Stimulated activated CD4-positive, alpha-beta T cell treated with anti-CD3 and anti-CD28 coated beads, Interleukin-15, amount 100 ng/mL, for 1 hour (primary cell): ENCODE measurements around the gene CISD2.
"Not testable (repeated sequence)": the region's sequence is repeated elsewhere in the genome, so short reads cannot be mapped to it uniquely, and the experiment has no call there.

Source experiments
- DNase-seq, 2 donors: peaks; one replicate each; pipeline ENCODE4 v3.0.0-alpha.2; 2020; ENCODE audit warnings: low read depth in 1 of 2, low spot score in 1 of 2

The CISD2 gene, protein sequence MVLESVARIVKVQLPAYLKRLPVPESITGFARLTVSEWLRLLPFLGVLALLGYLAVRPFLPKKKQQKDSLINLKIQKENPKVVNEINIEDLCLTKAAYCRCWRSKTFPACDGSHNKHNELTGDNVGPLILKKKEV

DNA sequence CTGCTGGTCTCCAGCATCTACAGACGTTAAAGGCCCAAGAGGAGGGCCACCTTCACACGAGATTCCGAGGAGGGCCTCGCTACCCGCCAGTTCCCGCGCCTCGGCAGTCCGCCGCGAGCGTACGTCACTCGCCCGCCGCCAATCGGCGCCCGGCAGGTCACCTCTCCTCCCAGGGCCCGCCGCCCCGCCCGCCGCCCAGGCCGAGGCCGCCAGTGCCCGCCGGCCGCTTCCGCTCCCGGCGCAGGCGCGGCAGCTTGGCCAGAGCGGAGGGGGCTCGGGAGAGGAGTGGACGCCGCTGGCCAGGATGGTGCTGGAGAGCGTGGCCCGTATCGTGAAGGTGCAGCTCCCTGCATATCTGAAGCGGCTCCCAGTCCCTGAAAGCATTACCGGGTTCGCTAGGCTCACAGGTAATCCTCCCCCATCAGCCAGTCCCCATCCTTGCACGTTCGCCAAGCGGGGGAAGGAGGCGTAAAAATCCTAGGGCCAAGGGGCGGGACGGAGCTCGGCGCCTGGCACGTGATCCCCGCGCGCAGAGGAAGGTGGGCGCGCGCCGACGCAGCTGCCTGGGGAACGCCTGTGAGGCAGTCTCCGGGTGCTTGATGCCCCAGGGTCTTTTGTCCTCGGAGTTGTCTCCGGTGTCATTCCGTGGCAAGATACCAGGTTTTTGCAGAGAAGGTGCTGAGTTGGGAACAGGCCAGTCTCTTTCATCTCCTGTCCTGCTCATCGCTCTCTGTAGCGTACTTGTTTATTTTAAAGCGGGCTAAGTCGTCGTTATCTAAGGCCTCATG, at the start of gene CISD2:
Gene CISD2 (plus strand): TSS at position 212 of the 788 bp plus-strand sequence. CDS start 93 bp downstream, at position 305.
- peak; percentile 76 to 80 for DNase-seq

DNA sequence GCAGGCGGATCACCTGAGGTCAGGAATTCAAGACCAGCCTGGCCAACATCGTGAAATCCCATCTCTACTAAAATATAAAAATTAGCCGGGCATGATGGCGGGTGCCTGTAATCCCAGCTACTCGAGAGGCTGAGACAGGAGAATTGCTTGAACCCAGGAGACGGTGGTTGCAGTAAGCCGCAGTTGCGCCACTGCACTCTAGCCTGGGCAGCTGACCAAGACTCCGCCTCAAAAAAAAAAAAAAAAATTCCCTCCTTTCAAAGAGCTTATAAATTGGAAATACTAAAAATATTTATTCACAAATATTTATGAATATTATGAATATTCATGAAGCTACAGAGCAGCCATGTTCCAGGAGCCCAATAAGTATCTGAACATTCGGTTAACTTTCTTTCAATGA, 49.7 kb upstream of the CISD2 start:
- not testable (repeated sequence) for DNase-seq

DNA sequence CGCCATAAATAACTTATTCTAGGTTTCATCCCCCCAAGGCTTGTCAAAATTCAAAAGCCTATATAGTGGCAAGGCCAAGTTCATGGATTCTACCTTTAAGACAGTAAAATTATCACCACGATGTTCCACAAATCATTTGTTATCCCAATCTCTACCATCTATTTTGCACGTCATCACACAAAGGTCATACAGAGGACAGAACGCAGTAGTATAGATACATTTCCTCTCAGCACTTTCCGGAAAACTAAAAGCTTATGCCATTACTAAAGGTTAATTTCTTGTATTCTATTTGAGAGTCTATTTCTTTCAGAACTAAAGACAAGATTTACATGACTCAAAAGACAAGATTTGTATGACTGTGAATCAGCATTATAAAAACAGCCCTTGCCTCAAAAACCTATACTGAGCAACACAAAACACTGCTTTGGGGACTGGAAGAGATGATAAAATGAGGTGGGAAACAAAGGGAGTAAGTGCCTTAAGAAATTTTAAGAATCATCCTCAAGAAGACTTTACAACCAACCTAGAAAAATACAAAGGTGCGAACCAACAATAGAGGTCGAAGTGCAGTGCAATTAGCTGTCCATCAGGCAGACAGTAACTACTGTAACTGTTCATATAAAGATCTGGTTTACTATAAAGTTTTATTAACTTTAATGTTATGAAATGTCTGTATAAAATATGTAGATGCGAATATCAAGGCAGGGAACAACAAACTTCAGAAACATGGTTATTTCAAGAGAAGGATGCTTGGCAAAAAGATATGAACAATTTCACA, 49.0 kb upstream of the CISD2 start:
- DNase-seq, result no peak

DNA sequence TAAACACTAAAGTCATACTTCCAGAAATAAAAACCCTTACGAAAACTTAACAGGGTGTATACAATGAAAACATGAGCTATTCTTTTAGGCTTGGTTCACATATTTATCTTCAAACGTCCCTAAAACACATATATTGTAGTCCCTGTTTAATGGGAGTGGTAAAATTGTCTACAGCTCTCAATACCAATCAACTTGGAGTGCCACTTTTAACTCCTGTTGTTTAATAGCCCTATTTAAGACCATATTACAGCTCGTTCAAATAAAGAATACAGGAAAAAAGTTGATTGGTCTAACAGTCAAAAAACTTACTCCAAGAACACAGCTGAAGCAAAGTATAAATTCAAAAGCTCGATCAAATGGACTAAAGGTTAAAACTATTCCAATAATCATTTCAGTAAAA, 45.3 kb upstream of the CISD2 start:
- DNase-seq, result no peak

DNA sequence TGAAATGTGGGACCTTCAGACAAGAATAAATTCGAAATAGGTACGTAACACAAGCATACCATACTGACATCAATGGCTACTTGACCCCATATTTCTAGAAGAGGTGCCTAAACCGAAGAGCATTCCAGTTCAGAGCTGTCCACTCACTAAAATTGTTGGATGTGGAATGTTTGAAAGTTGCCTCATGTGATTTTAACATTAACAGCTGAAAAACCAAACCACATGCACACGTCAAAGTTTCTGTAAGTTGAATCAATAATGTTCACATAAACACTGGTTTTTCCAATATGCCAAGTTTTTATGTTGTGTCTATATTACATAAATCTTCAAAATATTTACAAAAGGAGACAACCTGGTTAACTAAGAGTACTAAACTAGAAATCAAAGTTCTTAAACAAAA, 44.9 kb upstream of the CISD2 start:
- no peak for DNase-seq

DNA sequence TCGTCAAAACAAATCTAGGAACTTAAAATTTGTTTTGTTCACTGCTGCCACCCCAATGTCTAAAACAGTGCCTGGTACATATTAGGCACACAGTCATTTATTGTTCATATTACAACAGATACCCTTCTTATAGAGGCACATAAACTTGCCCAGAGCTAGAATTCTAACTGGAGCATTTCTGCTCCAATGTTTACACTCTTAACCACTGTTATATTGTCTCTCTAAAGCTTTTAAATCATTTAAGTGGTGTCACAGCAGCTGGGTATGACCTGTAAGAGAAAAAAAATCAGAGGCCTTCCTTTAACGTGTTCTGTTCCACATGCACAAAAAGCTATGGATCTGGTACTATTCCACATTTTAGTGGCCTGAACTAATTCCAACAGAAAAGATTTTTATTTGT, 44.4 kb upstream of the CISD2 start:
- DNase-seq, result no peak

DNA sequence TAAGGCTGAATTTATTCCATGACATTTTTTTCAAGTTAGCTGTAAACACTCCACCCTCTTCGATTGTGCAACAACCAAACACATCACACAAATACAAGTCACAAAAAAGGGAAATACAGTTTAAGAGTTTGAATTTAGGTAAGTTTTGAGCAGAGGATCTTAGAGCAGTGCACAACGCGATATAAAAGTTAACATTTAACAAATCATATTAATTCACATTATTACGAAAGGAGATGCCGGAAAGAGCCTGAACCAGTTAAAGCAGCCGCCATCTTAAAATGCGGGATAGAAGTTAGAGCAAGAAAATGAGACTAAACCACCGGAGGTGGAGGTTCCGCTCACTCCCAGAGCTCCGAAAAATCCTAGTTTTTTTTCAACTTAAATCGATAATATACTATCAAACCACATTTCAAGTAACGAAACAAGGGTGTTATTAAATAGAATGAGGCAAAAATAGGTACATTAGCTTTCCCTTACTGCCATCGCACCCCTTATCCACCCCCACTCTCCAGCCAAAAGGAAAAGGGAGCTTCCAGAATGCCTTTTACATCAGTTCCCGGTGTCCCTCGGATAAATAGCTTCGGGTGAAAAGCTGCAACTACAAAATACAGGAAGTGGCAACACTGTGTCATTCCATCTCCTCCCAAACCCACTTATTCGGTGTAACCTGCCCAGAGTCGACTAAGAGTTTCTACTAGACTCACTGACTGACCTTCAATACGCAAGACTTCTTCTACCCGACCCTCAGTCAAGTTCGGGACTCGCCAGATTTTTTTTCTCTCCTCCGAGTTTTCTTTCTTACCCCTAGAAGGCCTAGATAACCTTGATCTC, 43.3 kb upstream of the CISD2 start:
- DNase-seq, result no peak

DNA sequence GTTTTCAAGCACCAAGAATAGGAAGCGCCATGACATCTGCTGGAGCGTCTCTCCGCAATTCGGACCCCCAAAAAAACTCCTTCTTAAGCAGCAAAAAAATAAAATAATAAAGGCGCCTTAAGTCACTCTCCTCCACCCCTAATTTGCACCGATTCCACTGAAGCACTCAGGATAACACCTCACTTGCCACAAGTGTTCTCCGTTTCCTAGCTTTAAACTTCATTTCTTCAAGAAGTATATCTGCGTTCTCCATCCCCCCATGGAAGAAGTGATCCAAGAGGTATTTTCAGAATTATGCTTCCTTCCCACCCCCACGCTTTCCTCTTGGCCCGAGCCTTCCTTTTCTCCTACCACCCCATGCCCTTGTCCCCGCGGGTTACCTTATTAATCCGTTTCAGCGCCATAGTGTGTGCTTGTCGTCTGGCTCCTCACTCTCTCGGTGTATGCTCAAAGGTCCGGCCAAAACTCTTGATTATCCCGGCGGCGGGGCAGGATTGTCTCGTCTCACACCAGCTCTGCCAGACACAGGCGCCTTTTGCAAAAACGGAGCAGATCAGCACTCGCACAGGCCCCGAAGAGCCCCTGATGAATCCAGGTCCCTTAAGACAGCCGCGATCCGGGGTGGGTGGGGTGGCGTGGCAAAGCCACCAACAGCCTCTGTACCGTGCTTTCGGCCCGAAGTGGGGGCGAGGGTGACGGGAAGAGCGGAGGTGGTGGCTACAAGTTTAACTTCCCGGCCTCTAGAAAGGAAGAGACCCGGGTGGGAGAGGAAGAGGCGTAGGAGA, 42.5 kb upstream of the CISD2 start:
- DNase-seq, result peak in 1 of 2 donors; percentile 59

DNA sequence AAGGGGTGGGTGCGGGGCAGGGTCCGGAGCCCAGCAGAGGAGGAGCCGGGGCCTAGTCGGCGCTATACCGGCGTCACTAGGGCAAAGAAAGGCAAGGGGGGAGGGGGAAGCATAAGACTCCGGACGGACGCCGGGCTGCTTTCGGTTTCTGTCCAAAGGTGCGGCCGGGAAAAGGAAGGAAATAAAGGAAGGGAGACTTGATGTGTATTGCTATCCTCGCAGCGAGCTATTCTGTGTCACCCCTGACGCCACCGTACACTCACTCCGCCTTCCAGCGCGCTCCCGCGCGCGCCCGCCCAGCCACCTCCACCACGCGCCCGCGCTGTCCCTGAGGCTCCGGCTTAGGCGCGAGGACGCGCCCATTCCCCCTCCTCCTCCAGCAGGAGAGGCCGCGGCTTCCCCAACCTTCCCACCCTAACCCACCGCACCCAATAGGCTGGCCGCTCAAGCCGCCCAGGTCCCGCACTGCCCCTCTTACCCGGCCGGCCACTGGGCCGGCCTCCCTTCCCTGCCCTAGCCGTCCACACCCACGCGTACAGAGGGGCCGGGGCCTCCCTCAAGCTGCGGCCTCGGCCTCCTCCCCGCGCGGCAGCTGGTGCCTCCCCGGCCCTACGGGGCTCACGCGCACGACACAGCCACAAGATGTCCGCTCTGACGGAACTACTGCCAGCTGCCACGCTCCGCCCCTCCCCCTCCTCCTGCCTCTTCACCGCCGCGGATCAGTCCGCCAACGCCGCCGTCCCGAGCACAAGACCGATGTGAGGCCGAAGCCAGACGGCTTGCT, 41.7 kb upstream of the CISD2 start, which contains the start of gene UBE2D3:
Gene UBE2D3 (minus strand): TSS at position 662 of the 784 bp plus-strand sequence. CDS start 1,043 bp downstream, outside the sequence.
- peak; percentile 90 to 93 for DNase-seq

DNA sequence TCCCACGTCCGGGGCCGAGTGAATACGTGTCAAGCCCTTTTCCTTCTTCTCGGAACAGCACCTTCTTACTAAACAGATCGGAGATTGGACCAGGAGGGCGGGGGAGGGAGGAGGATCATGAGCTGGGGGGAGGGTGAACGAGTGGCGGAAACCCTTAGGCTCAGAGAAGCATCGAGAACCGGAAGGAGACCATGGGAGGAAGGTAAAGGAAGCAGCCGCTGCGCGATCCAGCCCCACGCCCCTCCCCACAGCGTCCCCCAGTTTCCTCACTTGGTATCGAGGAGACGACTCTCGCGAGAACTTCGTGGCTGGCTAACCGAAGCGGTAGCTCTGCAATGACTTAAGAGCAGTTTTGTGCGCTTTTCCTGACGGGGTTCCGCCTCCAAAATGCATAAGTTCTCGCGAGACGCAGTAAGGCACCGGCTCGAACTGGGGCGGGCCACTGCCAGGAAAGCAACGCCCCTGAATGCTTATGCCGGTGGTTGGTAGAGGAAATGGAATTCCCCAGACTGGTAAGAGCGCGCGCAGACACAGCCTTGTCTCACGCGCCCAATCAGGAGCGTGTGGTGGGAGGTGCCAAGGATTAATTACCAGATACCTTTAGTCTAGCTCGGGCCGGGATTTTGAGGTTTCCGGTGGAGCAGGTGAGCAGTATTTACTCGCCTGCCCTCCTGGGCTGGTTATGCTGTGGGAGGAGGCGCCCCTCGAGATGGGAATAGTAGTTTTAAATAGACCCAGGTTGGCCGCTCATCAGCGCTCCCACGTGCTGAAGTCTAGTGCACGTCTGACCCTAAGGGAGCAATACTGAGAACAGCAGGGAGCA, 40.9 kb upstream of the CISD2 start:
- peak; percentile 90 to 95 for DNase-seq

DNA sequence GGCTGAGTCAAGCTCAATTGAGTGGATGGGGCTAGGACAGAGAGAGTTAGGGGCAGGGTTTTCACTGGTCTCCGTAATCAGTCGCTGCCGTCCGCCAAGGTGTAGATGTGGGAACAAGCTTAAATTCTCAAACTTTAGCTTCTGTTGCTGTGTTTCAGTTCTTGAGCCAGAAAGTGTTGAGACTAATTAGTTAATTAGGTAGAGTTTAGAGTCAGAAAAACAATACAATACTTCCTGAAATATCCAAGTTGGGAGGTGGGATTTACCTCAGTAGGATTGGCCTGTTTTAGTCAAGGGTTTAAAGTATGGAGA, 40.3 kb upstream of the CISD2 start:
- DNase-seq, result no peak

DNA sequence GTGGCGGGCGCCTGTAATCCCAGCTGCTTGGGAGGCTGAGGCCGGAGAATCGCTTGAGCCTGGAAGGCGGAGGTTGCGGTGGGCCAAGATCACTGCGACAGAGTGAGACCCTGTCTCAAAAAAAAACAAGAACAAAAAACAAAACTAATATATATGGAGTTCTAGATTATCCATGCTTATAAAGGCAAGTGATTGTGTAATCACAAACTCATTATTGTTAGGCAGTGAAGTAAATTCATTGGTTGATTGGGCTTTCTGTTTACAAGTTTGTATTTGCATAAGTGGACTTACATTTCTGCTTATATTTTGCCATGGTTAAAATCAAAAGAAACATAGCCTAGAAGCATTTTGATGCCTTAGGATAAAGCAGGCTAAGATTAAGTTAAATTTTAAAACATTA, 39.0 kb upstream of the CISD2 start:
- no peak for DNase-seq

DNA sequence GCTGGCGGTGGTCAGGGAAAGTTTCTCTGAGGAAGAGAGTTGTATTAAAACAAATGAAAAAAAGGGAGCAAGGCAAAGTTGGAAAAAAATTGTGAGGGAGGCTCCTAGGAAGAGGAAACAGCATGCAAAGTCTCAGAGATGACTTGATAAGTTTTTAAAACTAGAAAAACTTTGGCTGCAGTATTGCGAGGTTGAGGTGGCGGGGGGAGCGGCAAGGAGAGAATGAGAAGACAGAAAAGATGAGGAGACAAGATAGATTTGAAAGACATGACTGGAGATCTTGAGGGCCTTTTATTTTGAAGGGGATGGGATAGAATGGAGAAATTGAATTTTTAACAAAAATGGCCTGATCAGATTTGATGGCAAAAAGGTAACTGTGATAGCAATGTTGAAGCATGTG, 36.7 kb upstream of the CISD2 start:
- no peak for DNase-seq

DNA sequence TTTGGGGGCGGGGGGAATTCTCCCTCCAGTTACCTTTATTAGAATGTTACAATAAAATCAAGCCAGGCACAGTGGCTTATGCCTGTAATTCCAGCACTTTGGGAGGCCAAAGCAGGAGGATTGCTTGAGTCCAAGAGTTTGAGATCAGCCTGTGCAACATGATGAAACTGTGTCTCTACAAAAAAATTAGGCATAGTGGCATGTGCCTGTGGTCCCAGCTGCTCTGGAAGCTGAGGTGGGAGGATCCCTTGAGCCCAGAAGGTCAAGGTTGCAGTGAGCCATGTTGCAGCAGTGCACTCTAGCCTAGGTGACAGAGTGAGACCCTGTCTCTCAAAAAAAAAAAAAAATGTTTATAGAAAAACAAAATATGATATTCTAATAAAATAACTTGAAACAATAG, 36.1 kb upstream of the CISD2 start:
- DNase-seq, result no peak

DNA sequence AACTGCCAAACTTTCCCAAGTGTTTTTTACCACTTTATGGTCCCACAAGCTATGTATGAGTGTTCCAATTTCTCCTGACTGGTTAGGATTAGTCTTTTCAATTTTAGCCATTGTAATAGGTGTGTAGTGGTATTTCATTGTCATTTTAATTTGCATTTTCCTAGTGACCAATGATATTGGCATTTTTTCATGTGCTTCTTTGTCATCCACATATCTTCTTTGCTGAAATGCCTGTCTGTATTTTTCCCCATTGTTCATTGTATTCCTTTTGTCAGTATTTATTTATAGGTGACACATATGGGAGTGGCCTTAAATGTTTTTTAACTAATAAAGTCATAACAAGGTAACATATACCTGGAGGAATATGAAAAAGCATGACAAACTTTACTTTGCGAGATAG, 32.2 kb upstream of the CISD2 start:
- DNase-seq, result no peak

DNA sequence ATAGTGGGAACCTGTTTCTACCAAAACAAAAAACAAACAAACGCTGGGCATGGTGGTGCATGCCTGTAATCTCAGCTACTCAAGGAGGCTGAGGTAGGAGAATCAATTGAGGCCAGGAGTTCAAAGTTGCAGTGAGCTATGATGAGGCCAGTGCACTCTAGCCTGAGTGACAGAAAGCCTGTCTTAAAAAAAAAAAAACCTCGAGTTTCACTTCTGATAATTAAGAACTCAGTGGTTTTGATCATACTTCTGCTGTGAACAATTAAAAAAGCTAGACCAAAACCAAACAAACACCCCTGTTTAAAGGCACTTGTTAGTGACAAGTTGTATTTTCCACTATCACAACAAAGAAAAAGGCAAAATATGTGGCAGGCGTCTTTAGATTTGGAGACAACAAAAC, 26.4 kb upstream of the CISD2 start:
- no peak for DNase-seq

DNA sequence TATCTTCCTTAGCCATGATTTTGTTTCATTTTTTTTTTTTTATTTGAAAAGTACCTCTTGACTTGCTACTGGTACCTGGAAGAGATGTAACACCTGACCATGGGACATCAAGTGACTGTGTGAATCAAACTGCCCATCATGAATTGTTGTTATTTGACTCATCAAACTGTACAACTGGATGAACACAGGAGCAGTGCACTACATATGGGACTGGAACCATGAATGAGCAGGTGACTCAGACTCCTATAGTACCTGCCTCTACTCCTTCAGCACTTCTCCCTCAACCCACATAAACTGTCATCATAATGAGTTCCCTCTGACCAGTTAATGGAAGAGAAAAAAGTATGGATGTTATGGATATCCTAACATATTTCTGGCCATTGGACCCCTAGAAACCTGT, 25.5 kb upstream of the CISD2 start:
- no peak for DNase-seq

DNA sequence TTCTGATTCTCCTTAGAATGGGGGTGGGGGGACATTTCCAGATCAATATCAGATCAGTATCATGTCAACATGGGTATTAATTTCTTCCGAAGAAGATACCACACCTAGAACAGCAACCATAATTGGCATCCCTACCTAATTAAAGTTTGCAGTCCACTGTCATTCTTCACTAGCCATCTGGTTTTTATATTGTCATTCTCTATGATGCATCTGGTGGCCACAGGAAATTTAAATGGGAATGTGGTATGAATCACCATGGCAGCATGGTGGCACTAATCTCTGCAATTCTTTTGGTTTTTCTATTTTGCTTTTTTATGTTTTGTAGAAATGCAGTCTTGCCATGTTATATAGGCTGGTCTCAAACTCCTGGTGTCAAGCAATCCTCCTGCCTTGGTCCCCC, 24.9 kb upstream of the CISD2 start:
- no peak for DNase-seq

DNA sequence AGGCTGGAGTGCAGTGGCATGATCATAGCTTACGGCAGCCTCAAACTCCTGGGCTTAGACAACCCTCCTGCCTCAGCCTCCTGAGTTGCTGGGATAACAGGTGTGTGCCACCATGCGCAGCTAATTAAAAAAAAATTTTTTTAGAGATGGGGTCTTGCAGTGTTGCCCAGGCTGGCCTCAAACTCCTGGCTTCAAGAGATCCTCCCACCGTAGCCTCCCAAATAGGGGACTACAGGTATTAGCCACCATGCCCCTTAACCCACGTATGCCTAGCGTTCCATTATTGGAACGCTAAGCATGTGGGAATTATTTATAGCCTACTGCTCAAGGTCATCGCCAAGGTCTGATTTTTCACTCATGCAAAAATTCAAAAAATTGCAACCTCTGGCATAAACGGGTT, 21.1 kb upstream of the CISD2 start:
- no peak for DNase-seq
